AG10803 (cell line): ENCODE data around the gene UBE2D3.

Source experiments
- DNase-seq: peaks from one replicate; pipeline ENCODE4 v3.0.0; 2010; ENCODE audit warnings: low read depth
- H3K4me3 ChIP-seq: 2 replicates; pipeline ENCODE4 v1.5.1; 2011; ENCODE audit warnings: mild to moderate bottlenecking, low read length, control low read depth
- CTCF ChIP-seq: conservative IDR thresholded peaks from 2 replicates; pipeline ENCODE4 v1.5.1; 2011; ENCODE audit warnings: mild to moderate bottlenecking, low read length, control low read depth, inconsistent platforms

UBE2D3 gene

GRCh38 chr4:102809190-102809589 lies 18.2 kb downstream of the UBE2D3 start:
- no peak for TF ChIP-seq CTCF
- H3K4me3 ChIP-seq = no peak overlapping the region
- no peak for DNase-seq

DNA sequence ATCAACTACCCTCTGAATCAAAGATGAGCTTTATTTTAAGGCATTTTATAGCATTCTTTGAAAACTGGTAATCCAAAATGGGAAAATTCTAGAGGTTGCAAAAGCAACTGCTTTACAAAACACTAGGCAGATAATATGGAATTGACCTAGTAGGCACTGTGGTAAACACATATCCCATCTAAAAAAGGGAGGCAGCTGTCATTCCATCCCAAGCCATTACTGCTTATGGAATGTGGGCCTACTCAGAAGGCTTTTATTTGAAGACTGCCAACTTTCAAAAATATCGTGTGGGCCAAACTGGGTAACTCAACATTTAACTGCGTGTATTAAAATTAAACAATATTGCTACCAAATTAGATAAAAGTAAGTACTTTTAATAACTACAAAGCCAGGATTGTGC lies 19.3 kb downstream of the UBE2D3 start:
- no peak overlapping the region for H3K4me3 ChIP-seq
- no peak for DNase-seq
- TF ChIP-seq CTCF = no peak

GRCh38 chr4:102807345-102807744 lies 20.0 kb downstream of the UBE2D3 start:
- TF ChIP-seq CTCF = no peak
- no peak overlapping the region for H3K4me3 ChIP-seq
- DNase-seq = no peak

GRCh38 chr4:102799816-102800215 lies 27.5 kb downstream of the UBE2D3 start:
- H3K4me3 ChIP-seq = no peak overlapping the region
- DNase-seq = peak; percentile 39
- no peak for TF ChIP-seq CTCF

DNA sequence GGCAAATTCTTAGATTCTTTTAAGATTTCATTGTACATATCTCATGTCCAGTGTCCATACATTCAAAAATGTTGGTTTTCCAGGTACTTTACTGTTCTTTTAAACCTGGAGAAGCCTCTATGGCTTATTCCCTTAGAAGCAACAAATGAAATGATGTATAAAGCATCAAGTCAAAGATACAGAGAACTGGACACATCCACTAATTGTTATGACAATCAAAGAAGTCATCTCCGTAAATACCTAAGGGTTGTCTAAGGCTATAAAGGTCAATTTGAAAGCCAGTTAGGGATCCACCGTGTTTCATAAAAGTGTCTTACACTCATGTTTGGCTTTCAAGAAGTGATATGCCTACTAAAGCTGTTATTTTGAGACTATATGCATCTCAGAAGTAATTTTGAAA lies 32.4 kb downstream of the UBE2D3 start:
- no peak overlapping the region for H3K4me3 ChIP-seq
- DNase-seq = no peak
- no peak for TF ChIP-seq CTCF

DNA sequence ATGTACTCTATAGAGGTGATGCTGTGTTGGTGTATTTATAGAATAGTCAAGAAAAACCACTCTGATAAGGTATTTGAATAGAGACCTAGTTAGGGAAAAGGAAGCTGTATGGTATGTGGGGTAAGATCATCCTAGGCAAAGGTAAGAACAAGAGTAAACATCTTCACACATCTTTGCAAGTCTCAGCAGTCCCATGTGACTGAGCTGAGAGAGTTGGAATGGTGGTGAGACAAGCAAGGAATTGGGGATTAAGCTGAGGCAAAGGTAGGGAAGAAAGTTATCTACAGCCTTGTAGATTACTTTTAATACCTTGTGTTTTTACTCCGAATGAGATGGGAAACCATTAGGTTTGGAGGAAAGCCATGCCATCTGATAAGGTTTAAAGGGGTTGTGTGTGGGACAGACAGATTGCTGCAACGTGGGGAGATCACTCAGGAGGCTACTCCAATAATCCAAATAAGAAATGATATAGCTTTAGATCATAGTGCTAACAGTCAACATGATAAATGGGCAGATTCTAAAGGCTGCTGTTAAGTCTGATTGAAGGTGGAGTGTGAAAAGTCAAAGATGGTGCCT lies 34.9 kb downstream of the UBE2D3 start:
- no peak overlapping the region for H3K4me3 ChIP-seq
- TF ChIP-seq CTCF = no peak
- DNase-seq = no peak

GRCh38 chr4:102791318-102791835 lies 36.0 kb downstream of the UBE2D3 start:
- no peak for DNase-seq
- no peak overlapping the region for H3K4me3 ChIP-seq
- TF ChIP-seq CTCF = no peak
